SK-N-SH treated with all-trans-retinoic acid at 6 μM for 48 hours (cell line): ENCODE measurements around the gene PIM2.

Experiments
- CSDC2 ChIP-seq: fragments of 250-450 bp; sonication (Bioruptor Pico); IDR thresholded peaks from 2 replicates; pipeline ENCODE4 v1.5.0; 2020; ENCODE audit warnings: mild to moderate bottlenecking, moderate library complexity
- PATZ1 ChIP-seq: fragments of 250-450 bp; sonication (Bioruptor Pico); IDR thresholded peaks from 2 replicates; pipeline ENCODE4 v1.8.0; 2020; ENCODE audit warnings: mild to moderate bottlenecking, moderate library complexity, borderline replicate concordance

DNA sequence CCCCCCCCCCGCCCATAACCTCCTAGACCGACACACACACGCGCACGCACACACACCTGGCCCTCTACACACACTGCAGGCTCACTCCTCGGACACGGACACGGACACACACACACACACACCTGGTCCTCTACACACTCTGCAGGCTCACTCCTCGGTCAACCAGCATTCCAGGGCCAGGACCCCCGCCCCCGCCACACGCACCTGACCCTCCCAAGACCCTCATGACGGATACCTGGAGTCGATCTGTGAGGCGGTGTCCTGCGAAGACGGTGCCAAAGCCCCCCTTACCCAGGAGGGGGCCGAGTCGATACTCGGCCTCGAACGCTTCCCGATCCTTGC lies 552 bp downstream of the PIM2 start:
- TF ChIP-seq PATZ1 (CRISPR knock-in tag): no peak
- TF ChIP-seq CSDC2: no peak
